ENCODE measurements around the gene GALNT14. TPM values are rescaled to one million over a fixed set of nuclear protein-coding genes. Genes with fewer than 3 reads are reported as not detected.

The GALNT14 gene
- total and polyA plus RNA-seq, 8 donors = 1.9 to 9.1 (median 2.8) TPM

DNA sequence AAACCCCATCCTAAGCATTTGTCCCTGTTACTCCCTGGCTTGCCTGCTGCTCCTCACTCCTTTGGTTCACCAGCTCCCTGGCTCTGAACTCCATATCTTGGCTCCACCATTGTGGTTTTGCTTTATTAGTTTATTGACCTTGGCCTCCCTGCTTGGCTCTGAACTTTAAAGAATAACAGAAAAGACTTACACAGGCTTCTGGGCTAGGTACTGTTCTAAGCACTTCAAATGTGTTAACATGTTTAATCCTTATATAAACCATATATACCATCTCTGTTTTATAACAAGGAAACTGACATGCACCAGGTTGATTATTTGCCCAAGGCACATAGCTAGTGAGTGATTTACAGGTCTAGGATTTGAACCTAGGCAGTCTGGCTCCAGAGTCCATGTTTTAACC, 181.2 kb downstream of the GALNT14 start:
- intact Hi-C loops (cut with DNase I) = no loop called here

GRCh38 chr2:30955516-30956132, 182.6 kb downstream of the GALNT14 start:
- TF ChIP-seq, protein P1, sequence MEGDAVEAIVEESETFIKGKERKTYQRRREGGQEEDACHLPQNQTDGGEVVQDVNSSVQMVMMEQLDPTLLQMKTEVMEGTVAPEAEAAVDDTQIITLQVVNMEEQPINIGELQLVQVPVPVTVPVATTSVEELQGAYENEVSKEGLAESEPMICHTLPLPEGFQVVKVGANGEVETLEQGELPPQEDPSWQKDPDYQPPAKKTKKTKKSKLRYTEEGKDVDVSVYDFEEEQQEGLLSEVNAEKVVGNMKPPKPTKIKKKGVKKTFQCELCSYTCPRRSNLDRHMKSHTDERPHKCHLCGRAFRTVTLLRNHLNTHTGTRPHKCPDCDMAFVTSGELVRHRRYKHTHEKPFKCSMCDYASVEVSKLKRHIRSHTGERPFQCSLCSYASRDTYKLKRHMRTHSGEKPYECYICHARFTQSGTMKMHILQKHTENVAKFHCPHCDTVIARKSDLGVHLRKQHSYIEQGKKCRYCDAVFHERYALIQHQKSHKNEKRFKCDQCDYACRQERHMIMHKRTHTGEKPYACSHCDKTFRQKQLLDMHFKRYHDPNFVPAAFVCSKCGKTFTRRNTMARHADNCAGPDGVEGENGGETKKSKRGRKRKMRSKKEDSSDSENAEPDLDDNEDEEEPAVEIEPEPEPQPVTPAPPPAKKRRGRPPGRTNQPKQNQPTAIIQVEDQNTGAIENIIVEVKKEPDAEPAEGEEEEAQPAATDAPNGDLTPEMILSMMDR (IDR thresholded peaks at IDR 0.05) = no peak
- Histone ChIP-seq H3K4me1 (no peaks in the 10 kb centered on the region), H3K36me3 (no peaks in the 10 kb centered on the region), H3K4me3 (no peak overlapping the region), H3K27ac (no peak overlapping the region), H3K9me3 (no peaks in the 10 kb centered on the region), H3K27me3 (no peaks in the 10 kb centered on the region)
- FAIRE-seq = no peak
- intact Hi-C loops (cut with DNase I) = no loop called here
- no peak for DNase-seq
- no peak for ATAC-seq
- WGBS, 2 donors = 88 to 94% methylated on average over 17 of the region's 17 CpGs

More for the DNA sequence above, 181.2 kb downstream of the GALNT14 start:
- ATAC-seq (no peak), FAIRE-seq (no peak), DNase-seq (no peak)
- TF ChIP-seq, protein P1 (IDR thresholded peaks at IDR 0.05) = no peak
- Histone ChIP-seq H3K27ac (no peak overlapping the region), H3K4me1 (no peaks in the 10 kb centered on the region), H3K27me3 (no peaks in the 10 kb centered on the region), H3K4me3 (no peak overlapping the region), H3K9me3 (no peaks in the 10 kb centered on the region), H3K36me3 (no peaks in the 10 kb centered on the region)

- no peak overlapping the region for H3K4me3 ChIP-seq
- no peak for FAIRE-seq
- H3K4me1 ChIP-seq = no peaks in the 10 kb centered on the region
- no peak for DNase-seq
- TF ChIP-seq, protein P1 (IDR thresholded peaks at IDR 0.05) = no peak
- no peak overlapping the region for H3K27ac ChIP-seq
- H3K27me3 ChIP-seq = no peaks in the 10 kb centered on the region
- intact Hi-C loops (cut with DNase I) = no loop called here
- no peaks in the 10 kb centered on the region for H3K36me3 ChIP-seq
- no peak for ATAC-seq
- 73 to 81% methylated on average over 2 of the region's 2 CpGs for WGBS, 2 donors
- H3K9me3 ChIP-seq = no peaks in the 10 kb centered on the region
These were observed 187.9 kb downstream of the GALNT14 start for GRCh38 chr2:30950339-30950738.

DNA sequence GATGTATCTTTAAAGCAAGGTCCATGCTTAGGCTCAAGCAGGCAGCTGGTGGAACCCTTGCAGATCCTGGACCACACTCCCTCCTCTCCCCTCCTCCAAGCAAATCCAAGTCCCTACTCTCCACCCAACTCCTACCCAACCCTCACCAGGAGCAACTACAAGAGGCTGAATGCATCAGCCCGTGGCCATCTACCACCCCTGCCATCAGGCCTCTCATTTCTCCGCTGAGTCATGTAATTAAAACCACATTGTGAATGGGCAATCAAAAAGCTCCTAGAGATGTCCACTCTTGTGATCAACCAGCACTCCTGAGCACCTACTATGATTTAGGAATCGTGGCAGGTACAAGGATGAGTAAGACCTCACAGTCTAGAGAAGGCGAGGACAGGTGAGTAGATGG, 188.8 kb downstream of the GALNT14 start:
- no peaks in the 10 kb centered on the region for H3K27me3 ChIP-seq
- 64 to 81% methylated on average over 4 of the region's 4 CpGs for WGBS, 2 donors
- H3K36me3 ChIP-seq = no peaks in the 10 kb centered on the region
- FAIRE-seq (no peak), ATAC-seq (no peak), DNase-seq (no peak)
- no peaks in the 10 kb centered on the region for H3K4me1 ChIP-seq
- TF ChIP-seq, protein P1 (IDR thresholded peaks at IDR 0.05) = no peak
- no peak overlapping the region for H3K4me3 ChIP-seq
- H3K27ac ChIP-seq = no peak overlapping the region
- intact Hi-C loops (cut with DNase I) = no loop called here
- H3K9me3 ChIP-seq = no peaks in the 10 kb centered on the region

DNA sequence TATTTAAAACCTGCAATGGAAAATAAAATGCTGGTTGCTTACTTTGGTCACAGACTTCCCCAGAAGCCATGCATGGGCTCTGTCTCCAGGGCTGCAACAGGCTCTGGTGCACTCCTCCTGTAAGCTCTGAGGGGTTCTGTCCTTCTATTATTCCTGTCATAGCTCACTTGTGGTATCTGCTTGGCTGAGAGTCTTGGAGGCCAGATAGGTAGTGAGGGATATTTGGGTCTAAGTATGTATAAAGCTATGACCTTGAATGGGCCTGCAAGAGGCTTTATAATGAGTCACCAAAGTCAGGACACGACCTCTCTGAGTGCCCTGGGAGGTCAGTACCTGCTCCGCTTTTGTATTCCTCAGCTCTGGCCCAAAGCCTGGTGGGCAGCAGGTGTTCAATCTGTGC, 189.4 kb downstream of the GALNT14 start:
- intact Hi-C loops (cut with DNase I) = no loop called here
- no peaks in the 10 kb centered on the region for H3K27me3 ChIP-seq
- DNase-seq (no peak), FAIRE-seq (no peak), ATAC-seq (no peak)
- no peaks in the 10 kb centered on the region for H3K4me1 ChIP-seq
- no peak overlapping the region for H3K4me3 ChIP-seq
- TF ChIP-seq, protein P1 (IDR thresholded peaks at IDR 0.05) = no peak
- 63 to 77% methylated on average over 2 of the region's 2 CpGs for WGBS, 2 donors
- no peaks in the 10 kb centered on the region for H3K36me3 ChIP-seq
- no peak overlapping the region for H3K27ac ChIP-seq
- H3K9me3 ChIP-seq = no peaks in the 10 kb centered on the region
